ENCODE measurements around the gene KL. TPM values are rescaled to one million over a fixed set of nuclear protein-coding genes. Genes with fewer than 3 reads are reported as not detected.

KL gene
- polyA plus RNA-seq, 1 donor = 2.6 TPM

- DNase-seq = no peak
Measured at GRCh38 chr13:33114146-33114545, 97.9 kb downstream of the KL start.

- no peak for DNase-seq
Measured at GRCh38 chr13:33115274-33115673, 99.1 kb downstream of the KL start.
